COR-L47 (cell line): ENCODE measurements around the gene DDX4.
"Not testable (repeated sequence)": the region's sequence is repeated elsewhere in the genome, so short reads cannot be mapped to it uniquely, and the experiment has no call there.

Experiments used
- DNase-seq: peaks from one replicate; lab custom pipeline; 2025; lab: John Stamatoyannopoulos, UW

The DDX4 gene

DNA sequence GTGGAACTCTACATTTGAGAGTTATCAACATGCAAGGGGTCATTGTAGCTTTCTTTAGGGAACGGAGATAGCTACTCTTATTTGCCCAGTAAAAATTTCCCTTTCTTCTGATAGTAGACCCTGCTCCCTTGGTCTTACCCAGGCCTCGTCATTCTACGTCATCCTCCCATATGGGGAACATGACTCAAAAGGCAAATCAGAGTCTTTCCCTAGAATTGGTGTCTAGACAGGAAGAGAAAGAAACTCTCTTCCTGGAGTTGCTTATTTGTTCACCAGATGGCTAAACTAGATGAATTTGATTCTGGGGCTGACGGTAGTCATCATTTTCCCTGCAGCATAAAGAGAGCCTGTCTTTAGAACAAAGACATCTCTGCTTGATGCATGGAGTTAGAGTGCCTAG is 13.6 kb upstream of the DDX4 start:
- no peak for DNase-seq

DNA sequence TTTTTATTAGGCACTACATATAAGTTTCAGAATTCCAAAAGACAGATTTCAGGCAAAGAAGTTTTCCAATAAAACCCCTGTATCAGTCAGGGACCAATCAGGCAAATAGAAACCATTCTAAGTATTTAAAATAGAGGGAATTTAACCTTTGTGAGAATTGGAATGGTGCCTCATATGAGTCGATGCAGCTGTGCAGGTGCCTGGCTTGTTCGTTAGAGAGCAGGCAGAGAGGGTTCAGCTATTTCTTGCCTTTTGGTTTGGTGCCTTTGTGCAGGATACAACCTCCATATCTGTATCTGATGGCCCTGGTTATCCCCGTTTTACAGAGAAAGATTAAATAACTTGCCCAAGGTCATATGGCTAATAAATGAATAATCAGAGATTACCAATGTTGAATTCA is 6.0 kb upstream of the DDX4 start:
- no peak for DNase-seq

DNA sequence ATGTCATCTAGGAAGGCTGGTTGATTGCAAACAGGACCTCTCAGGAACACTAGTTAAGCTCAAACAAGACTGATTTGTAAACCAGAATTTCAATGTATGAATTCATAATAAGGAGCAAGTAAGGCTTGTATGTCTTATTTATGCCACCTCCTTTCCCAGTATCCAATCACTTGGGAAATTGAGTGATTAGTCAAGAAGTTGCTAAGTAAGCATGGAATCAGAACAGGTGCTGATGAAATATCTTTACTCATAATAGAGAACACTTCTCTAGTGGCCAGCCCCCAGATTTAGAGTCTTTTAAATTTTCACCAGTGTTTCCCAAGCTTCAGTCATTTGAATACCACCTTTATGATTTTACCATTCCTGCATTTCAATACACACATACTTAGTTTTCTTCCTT is 5.3 kb upstream of the DDX4 start:
- no peak for DNase-seq

- DNase-seq, result no peak
Observed at GRCh38 chr5:55734658-55735057, 3.2 kb upstream of the DDX4 start.

DNA sequence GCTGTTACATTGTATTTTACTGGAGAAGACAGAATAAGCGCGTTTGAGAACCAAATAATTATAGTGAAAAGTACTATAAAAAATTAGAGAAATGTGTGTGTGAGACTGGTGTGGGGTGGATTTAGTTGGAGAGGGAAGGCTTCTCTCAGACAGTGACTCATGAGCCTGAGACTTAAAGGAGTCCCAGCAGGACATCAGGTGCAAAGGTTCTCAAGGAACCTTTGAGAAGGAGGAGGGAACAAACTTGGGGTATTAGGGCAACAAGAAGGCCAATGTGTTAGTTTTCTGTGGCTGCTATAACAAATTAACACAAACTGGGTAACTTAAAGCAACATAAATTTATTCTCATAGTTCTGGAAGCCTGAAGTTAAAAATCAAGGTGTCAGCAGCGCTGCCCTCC is 4.9 kb downstream of the DDX4 start:
- no peak for DNase-seq

- DNase-seq, result no peak
Observed at GRCh38 chr5:55747778-55748318, 10.0 kb downstream of the DDX4 start.

GRCh38 chr5:55749387-55749786 is 11.5 kb downstream of the DDX4 start:
- no peak for DNase-seq

DNA sequence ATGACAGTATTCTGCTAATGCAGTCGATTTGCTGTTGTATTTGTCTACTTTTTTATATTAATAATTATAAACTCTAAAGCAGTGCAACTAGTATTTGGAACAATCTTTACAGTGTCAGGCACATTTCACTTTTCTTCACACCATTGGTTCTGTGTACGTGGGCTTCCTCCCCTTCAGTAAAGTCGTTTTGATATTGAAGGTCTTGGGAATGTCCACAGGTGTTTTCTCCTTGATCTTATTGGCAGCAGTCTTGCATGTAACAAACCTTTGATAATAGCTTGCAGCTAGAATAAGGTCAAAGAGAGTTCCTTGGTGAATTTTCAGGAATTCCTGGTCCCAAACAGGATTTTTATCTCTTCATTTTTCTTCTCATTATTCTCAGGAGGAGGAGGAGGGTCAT is 12.2 kb downstream of the DDX4 start:
- no peak for DNase-seq

DNA sequence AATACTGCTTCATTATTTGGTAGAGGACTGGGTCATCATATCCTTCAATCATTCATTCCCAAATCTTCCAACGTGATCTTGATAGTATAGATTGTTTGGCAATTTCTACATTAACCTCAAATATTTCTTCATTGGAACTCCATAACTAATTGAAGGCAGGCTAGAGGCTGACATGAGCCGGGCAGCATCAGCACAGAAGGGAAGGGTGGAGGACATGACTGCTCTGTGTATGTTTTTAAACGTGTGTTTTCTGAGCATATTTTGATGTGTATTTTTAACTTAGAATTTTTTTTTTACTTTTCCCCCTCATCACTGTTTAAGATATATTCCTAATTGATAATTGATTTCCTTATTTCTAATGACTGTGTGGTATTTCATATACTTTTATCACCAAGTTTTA is 12.6 kb downstream of the DDX4 start:
- no peak for DNase-seq

- no peak for DNase-seq
Observed at GRCh38 chr5:55758231-55758630, 20.4 kb downstream of the DDX4 start.

- DNase-seq, result no peak
Observed at GRCh38 chr5:55758714-55759113, 20.9 kb downstream of the DDX4 start.

GRCh38 chr5:55761721-55762120 is 23.9 kb downstream of the DDX4 start:
- DNase-seq, result not testable (repeated sequence)

GRCh38 chr5:55763746-55764420 is 26.0 kb downstream of the DDX4 start:
- DNase-seq, result no peak

DNA sequence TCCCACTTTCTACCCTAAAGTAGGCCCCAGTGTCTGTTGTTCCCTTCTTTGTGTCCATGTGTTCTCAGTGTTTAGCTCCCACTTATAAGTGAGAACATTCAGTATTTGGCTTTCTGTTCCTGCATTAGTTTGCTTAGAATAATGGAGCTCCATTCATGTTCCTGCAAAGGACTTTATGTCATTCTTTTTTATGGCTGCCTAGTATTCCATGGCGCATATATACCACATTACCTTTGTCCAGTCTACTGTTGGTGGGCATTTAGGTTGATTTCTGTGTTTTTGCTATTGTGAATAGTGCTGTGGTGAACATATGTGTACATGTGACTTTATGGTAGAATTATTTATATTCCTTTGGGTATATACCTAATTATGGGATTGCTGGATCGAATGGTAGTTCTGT is 30.4 kb downstream of the DDX4 start:
- no peak for DNase-seq

- no peak for DNase-seq
Observed at GRCh38 chr5:55771175-55771655, 33.4 kb downstream of the DDX4 start.

GRCh38 chr5:55773057-55773456 is 35.2 kb downstream of the DDX4 start:
- no peak for DNase-seq

GRCh38 chr5:55777332-55777731 is 39.5 kb downstream of the DDX4 start:
- DNase-seq, result no peak

GRCh38 chr5:55800924-55801323 is 63.1 kb downstream of the DDX4 start:
- no peak for DNase-seq

- DNase-seq, result not testable (repeated sequence)
Observed at GRCh38 chr5:55808814-55809213, 71.0 kb downstream of the DDX4 start.

DNA sequence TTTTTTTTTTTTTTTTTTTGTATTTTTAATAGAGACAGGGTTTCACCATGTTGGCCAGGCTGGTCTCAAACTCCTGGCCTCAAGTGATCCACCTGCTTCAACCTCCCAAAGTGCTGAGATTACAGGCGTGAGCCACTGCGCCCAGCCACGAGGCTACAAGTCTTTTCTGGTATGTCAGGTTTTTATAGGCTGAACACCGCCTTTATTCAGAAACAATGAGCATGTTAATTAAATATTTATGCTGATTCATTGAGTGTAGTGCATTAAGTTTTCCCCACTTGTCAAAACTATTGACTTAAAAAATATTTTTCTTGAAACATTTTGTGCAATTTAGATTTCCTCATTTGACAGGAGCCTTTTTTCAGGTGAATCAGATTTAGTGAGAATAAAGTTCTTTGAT is 78.1 kb downstream of the DDX4 start:
- not testable (repeated sequence) for DNase-seq

DNA sequence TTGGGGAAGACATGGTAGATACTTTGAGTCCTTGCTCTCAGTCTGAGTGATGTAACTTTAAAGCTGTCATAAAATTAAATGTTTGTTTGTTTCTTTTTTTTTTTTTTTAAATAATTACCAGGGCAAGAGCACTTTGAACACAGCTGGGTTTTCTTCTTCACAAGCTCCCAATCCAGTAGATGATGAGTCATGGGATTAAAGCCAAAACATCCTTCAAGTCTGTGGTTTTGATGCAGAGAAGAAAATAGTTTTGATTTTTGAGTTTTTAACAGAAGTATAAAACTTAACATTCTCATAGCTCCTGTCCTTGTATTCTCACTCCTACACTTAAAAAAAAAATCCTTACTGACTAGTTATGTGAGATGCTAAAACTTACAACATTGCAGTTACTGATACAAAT is 78.5 kb downstream of the DDX4 start:
- no peak for DNase-seq

DNA sequence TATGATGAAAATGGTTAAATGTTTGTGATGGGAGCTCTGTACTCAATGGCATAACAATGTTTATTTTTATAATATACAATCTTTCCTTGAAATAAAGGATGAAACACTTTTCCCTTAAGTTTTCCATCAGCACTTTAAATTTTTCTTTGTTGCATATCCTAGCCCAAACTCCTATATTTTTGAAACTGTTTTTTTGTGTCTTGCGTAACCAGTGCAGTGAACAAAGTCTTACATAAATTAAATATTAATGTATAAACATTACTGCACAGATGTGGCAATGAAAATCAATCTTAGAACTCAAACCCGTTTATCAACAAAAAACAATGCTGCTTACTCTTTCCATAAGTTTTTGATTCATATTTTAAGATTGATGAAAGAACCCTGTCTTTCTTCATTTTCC is 79.2 kb downstream of the DDX4 start:
- DNase-seq, result no peak

DNA sequence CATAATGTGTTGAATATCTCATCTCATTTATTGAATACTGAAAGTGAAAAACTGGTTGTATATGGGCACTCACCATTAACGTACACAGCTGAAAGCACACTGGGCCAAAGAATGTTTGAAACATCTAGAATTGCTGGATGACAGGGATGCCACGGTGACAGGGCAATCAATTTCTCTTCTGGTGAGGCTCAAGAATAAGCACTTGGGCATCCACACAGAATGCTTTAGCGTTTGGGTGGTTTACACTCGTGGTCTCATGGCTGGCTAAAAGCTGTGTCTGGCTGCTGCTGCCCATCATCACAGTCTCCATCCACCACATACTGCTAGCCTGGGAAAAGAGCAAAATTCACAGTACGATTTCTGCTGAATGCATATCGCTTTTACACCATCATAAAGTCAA is 82.6 kb downstream of the DDX4 start:
- no peak for DNase-seq
